ENCODE data around the gene CYP2C8. TPM values are rescaled to one million over a fixed set of nuclear protein-coding genes. Genes with fewer than 3 reads are reported as not detected.

CYP2C8 gene
- polyA plus RNA-seq (2012; ENCODE audit: insufficient read length, low read depth) = not detected

DNA sequence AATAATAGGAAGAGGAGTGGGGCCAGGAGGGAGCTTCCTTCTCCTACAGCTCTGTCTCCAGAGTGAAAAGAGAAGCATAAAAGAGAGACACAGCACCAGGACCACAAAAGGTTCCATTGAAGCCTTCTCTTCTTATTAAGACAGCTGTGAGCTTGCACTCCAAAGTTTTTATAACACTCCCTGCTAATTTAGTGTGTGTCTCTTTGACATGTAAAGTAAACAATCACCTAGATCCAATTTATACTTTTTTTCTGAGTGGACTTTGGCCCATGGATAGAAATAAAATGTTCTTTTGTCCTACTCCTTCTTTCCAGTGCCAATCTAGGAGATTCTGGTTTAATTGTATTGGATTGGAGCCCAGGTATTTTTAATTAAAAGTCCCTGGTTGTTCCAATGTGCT lies at the start of gene CYP2C8:
Gene CYP2C8 (minus strand): TSS at position 212 of the 400 bp plus-strand sequence. CDS start 95 bp downstream, at position 117.
- no peak for TF ChIP-seq SIN3A (IDR thresholded peaks at IDR 0.05; ENCODE audit: borderline replicate concordance, insufficient read depth, low read length)
- no peak for TF ChIP-seq POLR2AphosphoS5 (IDR thresholded peaks at IDR 0.05; ENCODE audit: low read depth, low read length)
- no peak for TF ChIP-seq TAF1 (IDR thresholded peaks at IDR 0.05; ENCODE audit: borderline replicate concordance, insufficient read depth, low read length)
- TF ChIP-seq, protein P1, sequence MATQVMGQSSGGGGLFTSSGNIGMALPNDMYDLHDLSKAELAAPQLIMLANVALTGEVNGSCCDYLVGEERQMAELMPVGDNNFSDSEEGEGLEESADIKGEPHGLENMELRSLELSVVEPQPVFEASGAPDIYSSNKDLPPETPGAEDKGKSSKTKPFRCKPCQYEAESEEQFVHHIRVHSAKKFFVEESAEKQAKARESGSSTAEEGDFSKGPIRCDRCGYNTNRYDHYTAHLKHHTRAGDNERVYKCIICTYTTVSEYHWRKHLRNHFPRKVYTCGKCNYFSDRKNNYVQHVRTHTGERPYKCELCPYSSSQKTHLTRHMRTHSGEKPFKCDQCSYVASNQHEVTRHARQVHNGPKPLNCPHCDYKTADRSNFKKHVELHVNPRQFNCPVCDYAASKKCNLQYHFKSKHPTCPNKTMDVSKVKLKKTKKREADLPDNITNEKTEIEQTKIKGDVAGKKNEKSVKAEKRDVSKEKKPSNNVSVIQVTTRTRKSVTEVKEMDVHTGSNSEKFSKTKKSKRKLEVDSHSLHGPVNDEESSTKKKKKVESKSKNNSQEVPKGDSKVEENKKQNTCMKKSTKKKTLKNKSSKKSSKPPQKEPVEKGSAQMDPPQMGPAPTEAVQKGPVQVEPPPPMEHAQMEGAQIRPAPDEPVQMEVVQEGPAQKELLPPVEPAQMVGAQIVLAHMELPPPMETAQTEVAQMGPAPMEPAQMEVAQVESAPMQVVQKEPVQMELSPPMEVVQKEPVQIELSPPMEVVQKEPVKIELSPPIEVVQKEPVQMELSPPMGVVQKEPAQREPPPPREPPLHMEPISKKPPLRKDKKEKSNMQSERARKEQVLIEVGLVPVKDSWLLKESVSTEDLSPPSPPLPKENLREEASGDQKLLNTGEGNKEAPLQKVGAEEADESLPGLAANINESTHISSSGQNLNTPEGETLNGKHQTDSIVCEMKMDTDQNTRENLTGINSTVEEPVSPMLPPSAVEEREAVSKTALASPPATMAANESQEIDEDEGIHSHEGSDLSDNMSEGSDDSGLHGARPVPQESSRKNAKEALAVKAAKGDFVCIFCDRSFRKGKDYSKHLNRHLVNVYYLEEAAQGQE (IDR thresholded peaks at IDR 0.05; ENCODE audit: insufficient read depth in 1 of 2, low read depth in 2 of 2, low read length in 2 of 2) = no peak
- TF ChIP-seq FOXP2 (optimal IDR thresholded peaks at IDR 0.05; ENCODE audit: borderline replicate concordance, extremely low read depth, extremely low read length, insufficient read depth) = no peak

DNA sequence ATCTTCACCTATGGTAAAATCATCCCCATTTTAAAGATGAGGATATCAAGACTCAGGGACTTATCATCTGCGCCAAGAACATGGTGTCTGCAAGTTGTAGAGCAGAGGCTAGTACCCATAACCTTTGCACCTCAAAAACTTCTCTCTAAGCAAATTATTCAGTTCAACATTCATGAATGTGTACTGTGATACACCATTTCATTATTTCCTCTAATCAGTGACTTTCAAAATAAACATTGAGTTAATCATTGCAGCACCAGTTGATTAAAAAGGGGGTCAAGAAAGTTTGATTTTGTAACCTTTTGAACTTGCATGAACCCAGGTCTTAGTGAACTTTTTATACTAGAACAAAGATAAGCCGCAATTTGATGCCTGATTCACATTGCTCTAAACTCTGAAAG lies 47.6 kb upstream of the CYP2C8 start:
- TF ChIP-seq POLR2AphosphoS5 (IDR thresholded peaks at IDR 0.05; ENCODE audit: low read depth, low read length) = no peak
- TF ChIP-seq TAF1 (IDR thresholded peaks at IDR 0.05; ENCODE audit: borderline replicate concordance, insufficient read depth, low read length) = no peak

DNA sequence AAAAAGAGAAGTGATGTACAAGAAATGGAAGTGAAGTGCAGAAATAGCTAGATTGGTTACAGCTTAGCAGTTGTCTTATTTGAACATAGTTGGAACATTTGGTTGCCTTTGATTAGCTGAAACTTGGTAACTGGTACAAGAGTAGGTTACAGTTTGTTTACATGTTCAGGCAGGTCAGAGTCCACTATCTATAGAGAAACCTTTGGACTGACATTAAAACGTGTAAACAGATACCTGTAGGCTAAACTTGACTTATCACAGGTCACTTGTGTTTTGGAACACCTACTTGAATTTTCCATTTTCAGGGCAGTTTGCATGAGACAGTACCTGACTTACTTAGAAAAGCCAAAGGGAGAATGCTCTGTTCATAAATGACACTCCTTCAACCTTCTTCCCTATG lies 28.5 kb upstream of the CYP2C8 start:
- TF ChIP-seq TAF1 (IDR thresholded peaks at IDR 0.05; ENCODE audit: borderline replicate concordance, insufficient read depth, low read length) (no peak), FOXP2 (optimal IDR thresholded peaks at IDR 0.05; ENCODE audit: borderline replicate concordance, extremely low read depth, extremely low read length, insufficient read depth) (no peak), SIN3A (IDR thresholded peaks at IDR 0.05; ENCODE audit: borderline replicate concordance, insufficient read depth, low read length) (no peak), POLR2AphosphoS5 (IDR thresholded peaks at IDR 0.05; ENCODE audit: low read depth, low read length) (no peak)
- TF ChIP-seq, protein P1 (IDR thresholded peaks at IDR 0.05; ENCODE audit: insufficient read depth in 1 of 2, low read depth in 2 of 2, low read length in 2 of 2) = no peak

DNA sequence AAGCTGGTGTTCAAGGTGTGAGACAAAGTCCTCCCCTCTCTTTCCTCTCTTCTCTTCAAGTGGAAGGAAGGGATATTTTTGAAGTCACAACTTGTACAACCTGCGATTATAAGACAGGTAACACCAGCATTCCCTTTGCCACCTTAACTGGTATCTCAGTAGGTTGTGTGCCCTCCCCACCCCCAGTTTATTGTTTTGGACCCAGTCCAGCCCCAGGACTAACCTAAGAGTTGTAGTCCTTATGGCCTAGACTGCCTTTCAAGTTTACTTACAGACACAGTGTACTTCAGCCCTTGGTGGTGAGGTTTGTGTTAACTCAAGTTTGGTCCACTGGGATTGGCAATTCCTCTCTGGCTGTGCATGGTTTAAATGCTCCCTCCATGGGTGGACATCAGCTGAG lies 26.8 kb upstream of the CYP2C8 start:
- no peak for TF ChIP-seq SIN3A (IDR thresholded peaks at IDR 0.05; ENCODE audit: borderline replicate concordance, insufficient read depth, low read length)
- no peak for TF ChIP-seq POLR2AphosphoS5 (IDR thresholded peaks at IDR 0.05; ENCODE audit: low read depth, low read length)
- TF ChIP-seq, protein P1 (IDR thresholded peaks at IDR 0.05; ENCODE audit: insufficient read depth in 1 of 2, low read depth in 2 of 2, low read length in 2 of 2) = no peak
- TF ChIP-seq FOXP2 (optimal IDR thresholded peaks at IDR 0.05; ENCODE audit: borderline replicate concordance, extremely low read depth, extremely low read length, insufficient read depth) = no peak
- no peak for TF ChIP-seq TAF1 (IDR thresholded peaks at IDR 0.05; ENCODE audit: borderline replicate concordance, insufficient read depth, low read length)

DNA sequence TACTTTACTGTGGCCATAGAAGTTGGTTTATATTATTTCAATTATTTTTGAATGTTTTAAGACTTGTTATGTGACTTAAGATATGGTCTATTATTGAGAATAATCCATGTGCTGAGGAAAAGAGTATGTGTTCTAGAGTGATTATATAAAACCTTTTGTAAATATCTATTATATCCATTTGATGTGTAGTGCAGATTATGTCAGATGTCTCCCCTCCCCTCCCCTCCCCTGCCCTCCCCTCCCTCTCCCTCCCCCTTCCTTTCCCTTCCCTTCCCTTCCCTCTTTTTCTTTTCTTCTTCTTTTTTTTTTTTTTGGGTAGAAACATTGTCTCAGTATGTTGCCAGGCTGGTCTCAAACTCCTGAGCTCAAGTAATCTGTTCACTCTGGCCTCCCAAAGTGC lies 8.3 kb upstream of the CYP2C8 start:
- TF ChIP-seq SIN3A (IDR thresholded peaks at IDR 0.05; ENCODE audit: borderline replicate concordance, insufficient read depth, low read length) (no peak), FOXP2 (optimal IDR thresholded peaks at IDR 0.05; ENCODE audit: borderline replicate concordance, extremely low read depth, extremely low read length, insufficient read depth) (no peak), POLR2AphosphoS5 (IDR thresholded peaks at IDR 0.05; ENCODE audit: low read depth, low read length) (no peak), TAF1 (IDR thresholded peaks at IDR 0.05; ENCODE audit: borderline replicate concordance, insufficient read depth, low read length) (no peak)
- TF ChIP-seq, protein P1 (IDR thresholded peaks at IDR 0.05; ENCODE audit: insufficient read depth in 1 of 2, low read depth in 2 of 2, low read length in 2 of 2) = no peak

Data from PFSK-1 (cell line).